Activated CD4-positive, alpha-beta T cell treated with anti-CD3 and anti-CD28 coated beads for 48 hours (primary cell): ENCODE data around the gene GABRP.
"Not testable (repeated sequence)": the region's sequence is repeated elsewhere in the genome, so short reads cannot be mapped to it uniquely, and the experiment has no call there.

Experiments used
- DNase-seq: peaks from one replicate; pipeline ENCODE4 v3.0.0-alpha.2; 2020

The GABRP gene

DNA sequence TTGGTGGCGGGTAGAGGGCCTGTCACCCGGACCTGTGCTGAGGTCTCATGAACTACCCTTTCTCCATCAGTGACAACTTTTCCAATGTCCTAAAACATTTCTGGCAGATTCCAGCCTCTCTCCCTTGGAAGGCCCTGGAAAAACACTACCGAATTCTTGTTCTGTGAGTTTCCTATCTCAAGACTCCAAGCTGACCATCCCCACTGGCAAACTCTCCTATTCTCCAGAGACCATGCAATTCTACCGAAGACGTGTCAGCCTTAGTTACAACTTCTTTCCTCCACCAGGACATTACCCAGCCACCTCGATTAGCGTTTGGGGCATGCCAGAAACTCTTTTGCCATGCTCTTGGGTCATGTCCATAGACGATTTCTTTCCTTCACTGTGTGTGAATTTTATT is 26.8 kb upstream of the GABRP start:
- no peak for DNase-seq

DNA sequence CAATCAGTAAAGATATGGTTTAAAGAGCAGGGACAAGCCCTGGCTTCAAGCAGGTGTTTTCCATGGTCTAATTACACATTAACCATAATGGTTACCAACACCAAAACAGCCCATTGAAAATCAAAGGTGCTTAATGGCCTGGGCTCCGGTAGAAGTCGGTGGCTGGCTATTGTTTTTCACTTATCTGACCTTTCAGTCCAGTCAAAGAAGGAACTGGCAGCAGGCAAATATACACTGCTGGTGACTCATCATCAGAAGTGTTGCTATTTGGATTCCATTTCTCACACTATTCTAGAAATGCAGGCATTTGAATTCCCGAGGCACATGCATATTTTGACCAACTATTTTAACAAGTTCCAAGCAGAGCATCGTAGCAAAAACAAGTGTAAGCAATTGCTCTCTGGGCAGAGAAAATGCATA is 26.3 kb upstream of the GABRP start:
- DNase-seq: no peak

DNA sequence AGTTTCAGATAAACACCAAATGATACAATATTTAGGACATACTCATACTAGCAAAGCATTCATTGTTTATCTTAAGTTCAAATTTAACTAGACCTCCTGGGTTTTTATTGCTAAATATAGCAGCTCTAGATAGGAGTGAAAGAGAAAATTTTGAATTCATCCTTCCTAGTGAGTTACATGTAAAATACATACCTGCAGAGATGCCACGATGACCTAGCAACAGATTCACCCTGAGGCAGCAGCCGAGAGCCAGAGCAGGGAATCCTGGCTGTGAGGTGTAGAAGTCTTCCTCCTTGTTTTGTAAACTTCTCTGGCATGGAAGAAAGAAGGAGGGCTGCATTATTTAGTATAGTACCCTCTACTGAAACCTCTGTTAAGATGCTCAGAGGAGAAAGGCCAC is 25.9 kb upstream of the GABRP start:
- no peak for DNase-seq

DNA sequence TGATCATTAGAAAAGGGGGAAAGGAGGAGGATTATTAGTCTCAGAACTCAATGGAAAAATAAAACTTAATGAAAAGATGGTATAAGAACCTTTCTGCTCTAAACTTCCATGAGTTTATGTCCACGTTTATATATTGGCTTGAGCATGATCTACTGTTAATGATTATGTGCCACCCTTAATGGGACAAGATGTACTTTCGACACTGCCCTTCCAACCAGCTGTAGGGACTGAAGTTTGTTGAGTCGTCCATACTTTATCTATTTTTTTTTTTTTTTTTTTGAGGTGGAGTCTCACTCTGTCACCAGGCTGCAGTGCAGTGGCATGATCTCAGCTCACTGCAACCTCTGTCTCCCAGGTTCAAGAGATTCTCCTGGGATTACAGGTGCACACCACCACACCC is 25.0 kb upstream of the GABRP start:
- no peak for DNase-seq

DNA sequence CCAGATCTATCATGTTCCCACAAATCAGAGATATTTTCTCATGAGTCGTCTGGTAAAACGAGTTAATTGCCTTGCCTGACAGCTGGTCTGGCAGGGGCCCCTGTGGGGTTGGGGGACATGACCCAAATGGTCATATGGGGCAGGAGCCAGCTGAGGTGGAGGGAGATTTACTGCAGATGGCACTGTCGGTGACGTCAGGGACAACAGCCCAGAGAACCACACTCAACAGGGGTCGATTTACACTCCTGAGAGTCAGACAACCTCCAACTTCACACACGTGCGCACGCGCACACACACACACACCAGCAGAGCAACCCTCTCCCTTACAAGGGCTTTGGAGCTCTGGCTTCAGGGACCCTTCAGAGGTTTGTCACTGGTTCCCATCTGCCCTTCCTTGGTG is 23.4 kb upstream of the GABRP start:
- no peak for DNase-seq

DNA sequence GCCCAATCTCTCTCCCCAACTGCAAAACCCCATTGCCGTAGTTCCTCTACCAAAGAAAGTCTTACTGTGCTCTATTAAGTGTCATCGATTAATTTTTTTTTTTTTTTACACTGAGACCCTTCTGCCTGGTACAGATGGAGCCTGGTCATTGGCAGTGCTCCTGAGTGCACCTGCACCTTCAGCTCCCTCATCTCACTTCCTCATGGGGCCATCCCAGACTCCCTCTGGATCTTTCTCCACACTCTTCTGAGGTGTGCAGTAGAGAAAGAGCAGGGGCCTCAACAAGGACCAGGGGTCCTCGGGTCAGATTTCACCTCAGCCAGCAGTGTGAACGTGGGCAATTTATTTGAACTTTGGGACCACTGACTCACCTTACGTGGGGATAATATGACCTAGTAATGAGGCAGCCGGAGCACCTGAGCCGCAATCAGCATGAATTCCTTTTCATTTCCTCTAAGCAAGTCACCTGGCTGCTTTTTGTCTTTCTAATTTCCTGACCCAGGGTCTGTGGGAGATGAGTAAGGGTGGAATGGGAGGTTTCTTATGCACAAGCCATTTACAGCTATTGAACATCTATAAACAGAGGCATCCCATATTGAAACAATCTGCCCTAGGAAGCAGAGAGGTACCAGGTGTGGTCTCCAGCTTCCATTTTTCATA is 22.3 kb upstream of the GABRP start:
- no peak for DNase-seq

DNA sequence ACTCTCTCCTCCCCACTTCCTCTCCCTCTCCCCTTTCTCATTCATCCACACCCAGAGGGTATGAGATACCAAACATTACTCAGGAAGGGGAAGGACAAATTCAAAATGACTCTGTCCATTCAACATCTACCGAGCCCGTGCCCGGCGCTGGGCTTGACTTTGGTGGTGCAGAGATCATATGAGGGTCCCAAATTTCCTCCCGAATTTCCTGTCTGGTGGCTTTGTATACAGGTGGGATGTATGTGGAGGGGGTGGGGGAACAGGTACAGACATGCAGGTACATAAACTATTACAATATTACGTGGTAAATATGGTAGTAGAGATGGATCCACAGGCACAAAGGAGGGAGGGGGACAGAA is 21.8 kb upstream of the GABRP start:
- no peak for DNase-seq

DNA sequence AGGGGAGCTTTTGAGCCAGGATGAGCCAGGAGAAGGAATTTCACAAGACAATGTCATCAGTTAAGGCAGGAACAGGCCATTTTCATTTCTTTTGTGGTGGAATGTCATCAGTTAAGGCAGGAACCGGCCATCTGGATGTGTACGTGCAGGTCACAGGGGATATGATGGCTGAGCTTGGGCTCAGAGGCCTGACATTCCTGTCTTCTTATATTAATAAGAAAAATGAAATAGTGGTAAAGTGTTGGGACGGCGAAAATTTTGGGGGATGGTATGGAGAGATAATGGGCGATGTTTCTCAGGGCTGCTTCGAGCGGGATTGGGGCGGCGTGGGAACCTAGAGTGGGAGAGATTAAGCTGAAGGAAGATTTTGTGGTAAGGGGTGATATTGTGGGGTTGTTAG is 21.2 kb upstream of the GABRP start:
- DNase-seq: not testable (repeated sequence)

DNA sequence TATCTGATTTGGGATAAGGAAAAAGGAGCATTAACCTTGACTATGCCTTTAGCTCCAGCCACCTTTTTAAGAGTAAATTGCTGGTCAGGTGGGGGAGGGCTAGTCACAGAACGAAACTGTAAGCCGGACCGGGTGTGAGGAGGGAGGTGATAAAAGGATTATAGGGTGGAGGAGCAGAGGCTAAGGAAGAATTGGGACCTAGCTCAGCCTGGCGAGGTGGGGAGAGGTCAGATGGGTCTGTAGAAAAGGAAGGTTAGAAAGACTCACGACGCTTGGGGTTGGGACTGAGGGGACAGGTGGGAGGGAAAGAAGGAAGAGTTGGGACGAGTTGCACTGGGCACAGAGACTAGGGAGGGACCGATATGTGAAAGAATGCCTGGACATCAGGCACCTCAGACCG is 17.7 kb upstream of the GABRP start:
- not testable (repeated sequence) for DNase-seq

- DNase-seq: no peak
These were observed 14.3 kb upstream of the GABRP start for GRCh38 chr5:170769246-170769645.

GRCh38 chr5:170769898-170770416 is 13.6 kb upstream of the GABRP start:
- no peak for DNase-seq

DNA sequence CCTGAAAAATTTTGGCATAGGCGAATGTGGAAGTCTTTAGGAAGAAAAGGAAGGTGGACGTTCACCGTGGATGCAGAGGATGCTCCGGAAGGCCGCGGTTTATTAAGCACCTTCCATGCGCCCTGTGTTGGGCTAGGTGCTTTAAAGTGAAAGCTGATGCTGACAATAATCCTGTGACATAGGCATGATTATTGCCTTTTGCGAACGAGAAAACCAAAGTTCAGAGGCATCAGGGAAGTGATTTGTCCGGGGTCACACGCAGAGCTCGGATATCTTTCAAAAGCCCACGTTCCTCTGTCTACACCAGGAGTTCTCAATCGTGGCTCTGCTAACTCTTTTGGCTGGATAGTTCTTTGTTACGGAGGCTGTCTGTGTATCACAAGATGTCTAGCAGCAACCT is 12.0 kb upstream of the GABRP start:
- DNase-seq: no peak

DNA sequence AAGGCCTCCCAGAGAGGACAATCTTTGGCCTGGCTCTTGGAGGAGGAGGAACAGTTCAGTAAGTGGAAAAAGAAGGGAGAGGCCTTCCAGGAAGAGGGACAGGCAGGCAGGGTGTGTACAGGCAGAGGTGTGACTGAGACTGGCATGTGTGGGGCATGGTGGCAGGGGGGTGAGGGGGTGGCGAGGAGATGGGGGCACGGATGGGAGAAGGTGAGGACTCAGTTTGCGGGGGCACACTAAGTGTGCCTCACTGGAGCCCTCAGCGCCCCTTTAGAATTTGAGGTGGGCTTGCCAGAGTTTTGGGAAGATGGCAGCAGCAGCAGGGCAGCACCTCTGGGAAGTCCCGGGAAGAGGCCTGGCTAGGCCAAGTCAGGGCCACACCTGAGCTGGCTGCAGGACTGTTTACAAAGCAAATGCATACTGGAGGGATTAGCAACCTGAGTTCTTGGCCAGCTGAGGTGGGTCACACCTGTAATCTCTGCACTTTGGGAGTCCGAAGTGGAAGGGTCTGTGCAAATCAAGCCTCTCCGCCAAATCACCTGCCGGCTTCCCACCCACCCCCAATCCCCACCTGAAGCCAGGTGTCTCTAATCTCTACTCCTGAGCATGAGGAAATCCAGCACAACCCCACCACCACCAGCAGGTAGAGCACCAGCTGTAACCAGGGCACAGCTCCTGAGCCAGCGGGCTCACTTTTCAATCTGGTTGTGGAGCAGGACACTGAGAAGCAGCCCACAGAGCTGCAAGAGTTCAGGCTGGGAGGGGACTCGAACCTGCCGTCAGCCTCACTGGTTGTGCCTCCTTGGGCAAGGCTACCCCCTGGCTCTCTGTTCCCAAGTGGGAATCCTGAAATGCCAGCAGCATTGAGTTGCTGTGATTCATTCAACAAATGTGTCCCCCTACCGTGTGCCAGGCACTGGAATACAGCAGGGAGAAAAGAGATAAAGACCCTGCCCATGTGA is 10.2 kb upstream of the GABRP start:
- DNase-seq: no peak

DNA sequence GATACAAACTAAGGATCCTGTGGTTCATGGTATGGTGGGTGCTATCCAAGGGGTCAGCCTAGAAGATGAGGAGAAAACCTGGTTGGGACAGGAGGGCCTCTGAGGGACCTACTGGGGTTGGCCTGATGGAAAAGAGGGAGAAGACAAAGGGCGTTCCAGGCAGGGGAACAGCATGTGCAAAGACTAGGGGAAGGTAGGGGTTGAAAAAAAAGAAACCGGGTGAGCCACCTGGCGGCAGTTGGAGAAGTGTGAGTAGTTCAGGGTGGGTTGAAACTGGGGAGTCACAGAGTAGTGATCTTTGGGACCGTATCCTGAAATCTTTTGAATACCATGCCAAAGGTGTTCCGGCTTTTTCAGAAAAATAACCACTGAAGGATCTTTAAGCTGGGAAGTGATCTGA is 8.7 kb upstream of the GABRP start:
- no peak for DNase-seq

GRCh38 chr5:170781946-170782345 is 1.6 kb upstream of the GABRP start:
- no peak for DNase-seq

DNA sequence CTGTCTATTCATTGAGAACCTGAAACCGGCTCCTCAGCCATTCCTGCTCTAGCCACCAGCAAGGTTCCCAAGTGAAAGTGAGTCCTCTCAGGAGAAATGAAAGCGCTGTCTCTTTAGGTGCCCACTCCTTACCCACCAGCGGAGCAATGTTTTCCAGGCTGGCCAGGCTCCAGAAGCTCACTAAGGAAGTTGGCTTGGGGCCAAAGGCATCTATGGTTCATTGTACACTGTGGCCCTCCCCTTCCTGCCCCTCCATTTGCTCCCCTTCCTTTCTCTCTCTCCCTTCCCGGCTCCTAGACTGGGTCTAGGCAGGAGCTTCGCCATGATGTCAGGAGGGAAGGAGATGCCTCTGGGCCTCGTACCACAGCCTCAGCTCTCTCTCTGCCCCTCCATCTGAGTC is 1.1 kb upstream of the GABRP start:
- DNase-seq: no peak

DNA sequence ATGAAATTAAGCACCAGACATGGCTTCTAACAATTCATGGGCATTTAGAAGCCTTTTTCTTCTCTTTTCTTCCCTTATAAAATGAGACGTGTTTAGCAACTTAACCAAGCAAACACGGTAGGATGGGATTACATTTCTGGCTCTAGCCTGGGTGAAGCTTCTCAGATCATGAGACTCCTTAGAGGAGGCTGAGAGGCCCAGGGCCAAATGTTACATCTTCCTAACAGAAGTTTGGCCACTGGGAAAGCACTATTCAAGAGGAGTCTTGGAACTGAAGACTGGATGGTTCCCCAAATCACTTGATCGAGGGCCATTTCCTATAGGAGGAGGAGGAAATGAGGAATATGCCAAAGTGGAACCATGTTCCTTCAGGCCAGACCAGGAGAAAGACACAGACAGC is 1.9 kb downstream of the GABRP start:
- no peak for DNase-seq

DNA sequence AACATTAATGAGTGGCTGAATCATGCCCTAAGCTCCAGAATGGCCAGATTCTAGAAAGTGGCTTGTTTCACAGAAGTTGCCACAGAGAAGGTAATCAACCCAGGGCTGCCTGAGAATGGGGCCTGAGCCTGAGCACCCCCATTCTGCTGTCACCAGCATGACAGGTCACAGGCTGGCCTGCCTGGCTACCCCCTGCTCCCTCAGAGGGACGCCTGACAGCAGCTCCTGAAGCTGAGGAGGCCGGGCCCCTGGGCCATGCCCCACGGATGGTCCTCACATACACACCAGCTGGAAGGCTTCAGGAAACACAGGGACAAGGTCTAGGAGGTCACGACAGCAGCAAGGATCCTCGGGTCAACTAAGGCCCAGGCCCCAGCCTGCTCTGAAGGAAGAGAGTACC is 3.7 kb downstream of the GABRP start:
- DNase-seq: no peak

DNA sequence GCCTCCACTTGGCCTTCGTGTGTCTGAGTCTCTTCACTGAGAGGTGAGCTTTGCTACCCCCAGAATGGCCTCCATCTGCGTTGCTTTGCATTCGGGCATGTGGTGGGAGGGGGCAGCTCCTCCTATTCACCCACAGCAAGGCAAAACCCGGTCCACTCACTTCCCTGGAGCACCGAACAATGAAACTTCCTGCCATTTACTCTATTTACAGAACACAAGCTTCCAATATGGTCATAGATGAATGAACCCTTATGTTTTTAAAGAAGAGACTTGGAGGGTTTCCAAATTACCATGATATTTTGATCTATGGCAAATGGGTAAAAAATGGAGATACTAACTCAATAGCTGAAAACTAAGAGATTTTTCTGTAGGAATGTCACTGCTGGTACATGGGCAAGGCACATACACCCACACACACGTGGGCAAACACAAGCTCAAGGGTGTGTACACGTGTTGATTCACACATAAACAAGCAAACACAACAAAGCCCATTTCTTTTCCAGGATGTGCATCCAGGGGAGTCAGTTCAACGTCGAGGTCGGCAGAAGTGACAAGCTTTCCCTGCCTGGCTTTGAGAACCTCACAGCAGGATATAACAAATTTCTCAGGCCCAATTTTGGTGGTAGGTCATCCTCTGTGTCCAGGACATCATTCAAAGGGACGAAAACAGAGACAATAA is 5.2 kb downstream of the GABRP start:
- DNase-seq: no peak

DNA sequence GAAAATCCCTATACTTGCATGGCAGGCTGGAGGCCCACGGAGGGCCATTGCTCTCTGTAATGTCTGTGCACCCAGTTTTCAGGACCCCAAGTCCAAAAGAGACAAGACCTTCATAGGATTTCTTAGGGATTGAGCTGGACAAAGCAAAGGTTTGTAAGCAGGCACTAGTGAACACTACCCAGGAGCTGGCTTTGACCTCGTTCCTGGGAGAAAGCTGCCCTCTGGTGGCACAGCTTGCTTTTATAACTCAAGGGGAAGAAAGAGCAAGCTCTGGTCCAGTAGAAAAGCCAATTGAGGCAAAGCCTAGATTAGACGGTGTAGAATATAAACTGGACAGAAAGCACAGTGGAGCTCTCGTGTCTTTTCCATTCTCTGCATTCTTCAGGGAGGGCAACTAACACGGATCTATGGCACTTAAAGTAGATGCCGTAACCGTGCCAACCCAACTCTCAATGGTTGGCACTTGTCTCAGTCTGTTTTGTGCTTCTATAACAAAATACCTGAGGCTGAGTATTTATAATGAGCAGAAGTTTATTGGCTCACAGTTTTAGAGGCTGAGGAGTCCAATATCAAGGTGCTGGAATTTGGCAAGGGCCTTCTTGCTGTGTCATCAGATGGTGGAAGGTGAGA is 7.9 kb downstream of the GABRP start:
- peak; percentile 33 for DNase-seq

- no peak for DNase-seq
These were observed 9.4 kb downstream of the GABRP start for GRCh38 chr5:170792878-170793277.

DNA sequence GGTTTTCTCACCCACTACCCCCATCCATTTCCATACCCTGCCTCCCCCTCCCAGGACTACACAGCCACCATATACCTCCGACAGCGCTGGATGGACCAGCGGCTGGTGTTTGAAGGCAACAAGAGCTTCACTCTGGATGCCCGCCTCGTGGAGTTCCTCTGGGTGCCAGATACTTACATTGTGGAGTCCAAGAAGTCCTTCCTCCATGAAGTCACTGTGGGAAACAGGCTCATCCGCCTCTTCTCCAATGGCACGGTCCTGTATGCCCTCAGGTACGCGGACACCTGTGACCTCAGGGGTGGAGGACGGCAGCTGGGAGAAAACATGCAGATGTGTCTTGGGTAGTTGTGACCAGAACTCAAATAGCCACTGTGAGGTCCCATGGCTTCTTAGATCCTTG is 11.6 kb downstream of the GABRP start:
- DNase-seq: no peak

- no peak for DNase-seq
These were observed 22.1 kb downstream of the GABRP start for GRCh38 chr5:170805666-170806065.
